Right lobe of liver (tissue), 4 donors: ENCODE results near the gene TFE3.

Experiments
- CTCF ChIP-seq, 4 donors: fragments of 200-600 bp in 3 of 4; fragments of 450-650 bp in 1 of 4; IDR thresholded peaks; one replicate each; pipeline versions ENCODE4 v1.5.1 to v1.8.0; 2016 to 2022; ENCODE audit warnings: antibody characterized with exemption in 4 of 4, mild to moderate bottlenecking in 2 of 4
- POLR2A ChIP-seq: fragments of 450-650 bp; IDR thresholded peaks from one replicate; pipeline ENCODE4 v1.6.1; 2017; ENCODE audit warnings: antibody characterized with exemption, mild to moderate bottlenecking
- donor health status: DM: no; HTN: no; CAD: no.
- donor health status: DM: no; HTN: no; CAD: no.
- donor health status: DM: no; HTN: yes; CAD: no.

- TF ChIP-seq POLR2A (no peak), CTCF (IDR thresholded peaks at IDR 0.05) (no peak)
Observed at GRCh38 chrX:49059681-49060085, 16.5 kb upstream of the TFE3 start.
